PC-3 (cell line): ENCODE data around the gene EML3.

Experiments
- EZH2 ChIP-seq: fragments of 300-600 bp; sonication (generic); IDR thresholded peaks from one replicate; pipeline ENCODE4 v1.6.1; 2017; ENCODE audit warnings: antibody characterized with exemption, mild to moderate bottlenecking, low read length; ENCODE audit not compliant: unreplicated experiment
- TF ChIP-seq, protein P1 (sequence below): fragments of 300-600 bp; sonication (generic); conservative IDR thresholded peaks from 2 replicates; pipeline ENCODE4 v1.5.1; 2017; ENCODE audit warnings: antibody characterized with exemption, low read depth, mild to moderate bottlenecking, low read length

DNA sequence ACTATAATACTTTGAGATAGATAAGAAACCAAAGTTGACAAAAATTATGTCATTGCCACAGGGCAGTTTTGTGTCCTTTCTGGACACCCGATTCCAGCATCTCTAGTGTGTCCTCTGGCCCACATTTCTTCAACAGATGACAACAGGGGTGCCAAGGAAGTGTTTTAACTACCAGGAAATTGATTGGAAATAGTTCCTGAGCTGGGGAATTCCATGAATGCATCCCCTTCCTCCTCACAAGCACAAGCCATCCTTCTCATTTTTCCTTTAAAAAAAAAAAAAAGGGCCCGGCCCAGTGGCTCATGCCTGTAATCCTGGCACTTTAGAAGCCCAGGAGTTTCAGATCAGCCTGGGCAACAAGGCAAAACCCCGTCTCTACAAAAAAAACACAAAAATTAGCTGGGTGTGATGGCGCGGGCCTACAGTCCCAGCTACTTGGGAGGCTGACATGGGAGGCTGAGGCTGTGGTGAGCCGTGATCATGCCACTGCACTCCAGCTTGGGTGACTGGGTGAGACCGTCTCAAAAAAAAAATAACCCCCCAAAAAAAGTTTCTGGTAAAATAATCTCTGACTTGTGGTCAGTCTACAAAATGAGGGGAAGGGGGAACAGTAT, 10.0 kb upstream of the EML3 start:
- no peak for TF ChIP-seq EZH2
- TF ChIP-seq, protein P1, sequence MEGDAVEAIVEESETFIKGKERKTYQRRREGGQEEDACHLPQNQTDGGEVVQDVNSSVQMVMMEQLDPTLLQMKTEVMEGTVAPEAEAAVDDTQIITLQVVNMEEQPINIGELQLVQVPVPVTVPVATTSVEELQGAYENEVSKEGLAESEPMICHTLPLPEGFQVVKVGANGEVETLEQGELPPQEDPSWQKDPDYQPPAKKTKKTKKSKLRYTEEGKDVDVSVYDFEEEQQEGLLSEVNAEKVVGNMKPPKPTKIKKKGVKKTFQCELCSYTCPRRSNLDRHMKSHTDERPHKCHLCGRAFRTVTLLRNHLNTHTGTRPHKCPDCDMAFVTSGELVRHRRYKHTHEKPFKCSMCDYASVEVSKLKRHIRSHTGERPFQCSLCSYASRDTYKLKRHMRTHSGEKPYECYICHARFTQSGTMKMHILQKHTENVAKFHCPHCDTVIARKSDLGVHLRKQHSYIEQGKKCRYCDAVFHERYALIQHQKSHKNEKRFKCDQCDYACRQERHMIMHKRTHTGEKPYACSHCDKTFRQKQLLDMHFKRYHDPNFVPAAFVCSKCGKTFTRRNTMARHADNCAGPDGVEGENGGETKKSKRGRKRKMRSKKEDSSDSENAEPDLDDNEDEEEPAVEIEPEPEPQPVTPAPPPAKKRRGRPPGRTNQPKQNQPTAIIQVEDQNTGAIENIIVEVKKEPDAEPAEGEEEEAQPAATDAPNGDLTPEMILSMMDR = no peak
